K562 (cell line): Measurements from ENCODE around the gene PPOX.

Experiments used
- CTCF ChIP-seq, 3 experiments: IDR thresholded peaks in 2 of 3; conservative IDR thresholded peaks in 1 of 3; 2 replicates each; pipeline ENCODE4 v1.5.1; 2011 to 2012; ENCODE audit warnings: low read length in 3 of 3, mild to moderate bottlenecking in 3 of 3, control low read depth in 2 of 3, improper control_type of control experiment in 1 of 3, inconsistent platforms in 1 of 3, low read depth in 1 of 3, mixed read lengths in 1 of 3, moderate library complexity in 1 of 3; ENCODE audit not compliant: insufficient read depth in 2 of 3
- TCF7 ChIP-seq: sonication (generic); IDR thresholded peaks from 2 replicates; pipeline ENCODE4 v1.6.1; 2016; ENCODE audit warnings: antibody characterized with exemption, borderline replicate concordance
- ZNF146 ChIP-seq: IDR thresholded peaks from one replicate; pipeline ENCODE4 v1.6.1; 2018; ENCODE audit warnings: missing compliant biosample characterization; ENCODE audit not compliant: unreplicated experiment

GRCh38 chr1:161193561-161194235, 27.5 kb downstream of the PPOX start:
- TF ChIP-seq CTCF (IDR thresholded peaks at IDR 0.05 in 2 of 3, conservative IDR thresholded peaks at IDR 0.05 in 1 of 3; ENCODE audit: insufficient read depth in 2 of 3, low read depth in 1 of 3, low read length in 3 of 3) (no peak), ZNF146 (CRISPR knock-in tag) (no peak), TCF7 (no peak)
